H1 (cell line): ENCODE measurements around the gene EPHA2. TPM values are rescaled to one million over a fixed set of nuclear protein-coding genes. Genes with fewer than 3 reads are reported as not detected.

Experiments
- CEBPB ChIP-seq: IDR thresholded peaks from 2 replicates; pipeline ENCODE4 v1.6.1; 2012; ENCODE audit warnings: low read depth, low read length
- NANOG ChIP-seq: IDR thresholded peaks from 2 replicates; pipeline ENCODE4 v1.6.1; 2011; ENCODE audit warnings: low read length, low read depth, mild to moderate bottlenecking, inconsistent platforms; ENCODE audit not compliant: insufficient read depth, poor library complexity, severe bottlenecking
- PHF8 ChIP-seq: fragments of 200-600 bp; sonication (generic); conservative IDR thresholded peaks from 2 replicates; pipeline ENCODE4 v1.7.1; 2012; ENCODE audit warnings: low read depth, mild to moderate bottlenecking, inconsistent platforms, low read length, moderate library complexity
- RBBP5 ChIP-seq: IDR thresholded peaks from 2 replicates; pipeline ENCODE4 v1.7.1; 2012; ENCODE audit warnings: low read depth, mild to moderate bottlenecking, inconsistent platforms, low read length, moderate library complexity, borderline replicate concordance
- SP1 ChIP-seq: IDR thresholded peaks from 2 replicates; pipeline ENCODE4 v1.6.1; 2011; ENCODE audit warnings: low read depth, low read length
- TAF1 ChIP-seq: IDR thresholded peaks from 2 replicates; pipeline ENCODE4 v1.6.1; 2011; ENCODE audit warnings: mild to moderate bottlenecking, low read depth, low read length
- USF2 ChIP-seq: IDR thresholded peaks from 2 replicates; pipeline ENCODE4 v1.6.1; 2011; ENCODE audit warnings: low read length, improper control_type of control experiment
- YY1 ChIP-seq: IDR thresholded peaks from 2 replicates; pipeline ENCODE4 v1.6.1; 2011; ENCODE audit warnings: low read depth, mild to moderate bottlenecking, low read length
- polyA plus RNA-seq, 7 experiments: library from polyadenylated mRNA; depleted of rRNA in 3 of 7; stranded (reverse) in 5 of 7; unstranded in 2 of 7; fragments of >200 nt in 5 of 7; fragments of 200-250 nt in 2 of 7; gene quantifications; 1 replicate in 5 of 7; 2 replicates in 1 of 7; 4 replicates in 1 of 7; pipeline versions ENCODE4 v1.2.1 to v1.2.3, GENCODE V29; 2011 to 2013; ENCODE audit warnings: missing spikeins in 2 of 7, mixed read lengths in 2 of 7
- total RNA-seq: library from RNA; stranded (reverse); fragmentation: NEBNext Ultra II Directional; extraction: Animal tissue kit (Norgen Biotek cat#: 25700); gene quantifications from 2 replicates; pipeline ENCODE4 v1.2.1, GENCODE V29; 2021
- TF ChIP-seq, protein P1 (sequence below): IDR thresholded peaks from 2 replicates; pipeline ENCODE4 v1.6.1; 2012; ENCODE audit warnings: inconsistent platforms
- TF ChIP-seq, protein P2 (sequence below): IDR thresholded peaks from 2 replicates; pipeline ENCODE4 v1.6.1; 2012; ENCODE audit warnings: inconsistent platforms

The EPHA2 gene
- total and polyA plus RNA-seq, 2 of the 8 experiments (the other 6 are each of a cell fraction or from before 2014, with no cell fraction given): 26.8 to 33.6 TPM

GRCh38 chr1:16202281-16203210 lies 46.7 kb upstream of the EPHA2 start (continued):
- TF ChIP-seq USF2: no peak
- TF ChIP-seq, protein P1, sequence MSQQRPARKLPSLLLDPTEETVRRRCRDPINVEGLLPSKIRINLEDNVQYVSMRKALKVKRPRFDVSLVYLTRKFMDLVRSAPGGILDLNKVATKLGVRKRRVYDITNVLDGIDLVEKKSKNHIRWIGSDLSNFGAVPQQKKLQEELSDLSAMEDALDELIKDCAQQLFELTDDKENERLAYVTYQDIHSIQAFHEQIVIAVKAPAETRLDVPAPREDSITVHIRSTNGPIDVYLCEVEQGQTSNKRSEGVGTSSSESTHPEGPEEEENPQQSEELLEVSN: no peak
- TF ChIP-seq NANOG: no peak
- no peak for TF ChIP-seq YY1
- TF ChIP-seq, protein P2, sequence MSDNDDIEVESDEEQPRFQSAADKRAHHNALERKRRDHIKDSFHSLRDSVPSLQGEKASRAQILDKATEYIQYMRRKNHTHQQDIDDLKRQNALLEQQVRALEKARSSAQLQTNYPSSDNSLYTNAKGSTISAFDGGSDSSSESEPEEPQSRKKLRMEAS: no peak
- TF ChIP-seq SP1: no peak
- no peak for TF ChIP-seq PHF8
- no peak for TF ChIP-seq CEBPB
- TF ChIP-seq TAF1: no peak
- TF ChIP-seq RBBP5: no peak
